ENCODE measurements around the gene IL6ST.

GRCh38 chr5:55885359-55885758 is 109.4 kb downstream of the IL6ST start:
- TF ChIP-seq CTCF (IDR thresholded peaks at IDR 0.05) (no peak), POLR2A (IDR thresholded peaks at IDR 0.05) (no peak)

Data from Peyer's patch (tissue), 4 donors.